Left ventricle myocardium inferior (tissue), 1 donor: ENCODE data around the gene PDE11A. TPM values are rescaled to one million over a fixed set of nuclear protein-coding genes. Genes with fewer than 3 reads are reported as not detected.

Source experiments
- DNase-seq: peaks from one replicate; pipeline ENCODE4 v3.0.0-alpha.2; 2020
- H3K27ac ChIP-seq: fragments of 200-600 bp; replicated peaks from 2 replicates; pipeline ENCODE4 v1.8.0; 2021
- H3K27me3 ChIP-seq: fragments of 200-600 bp; 2 replicates; pipeline ENCODE4 v1.8.0; 2021; ENCODE audit warnings: low read depth
- H3K36me3 ChIP-seq: fragments of 200-600 bp; 2 replicates; pipeline ENCODE4 v1.8.0; 2021
- H3K4me1 ChIP-seq: fragments of 200-600 bp; 2 replicates; pipeline ENCODE4 v1.8.0; 2021
- H3K4me3 ChIP-seq: fragments of 200-600 bp; 2 replicates; pipeline ENCODE4 v1.8.0; 2021; ENCODE audit warnings: mild to moderate bottlenecking, moderate library complexity
- H3K9me3 ChIP-seq: fragments of 200-600 bp; replicated peaks from 2 replicates; pipeline ENCODE4 v1.8.0; 2021
- intact Hi-C: fragments of 100-400 bp; cut with micrococcal nuclease; formaldehyde crosslinking; loops from one replicate; pipeline ENCODE4 v1.11.0; 2022
- total RNA-seq: library from RNA; stranded (reverse); fragmentation: NEBNext Ultra II Directional; extraction: Animal tissue kit (Norgen Biotek cat#: 25700); gene quantifications from one replicate; pipeline ENCODE4 v1.2.1, GENCODE V29; 2021
- TF ChIP-seq, protein P1 (sequence below): fragments of 200-600 bp; IDR thresholded peaks from 2 replicates; pipeline ENCODE4 v1.8.0; 2021; ENCODE audit warnings: antibody characterized with exemption, mild to moderate bottlenecking, borderline replicate concordance
- donor health status: DM: no; HTN: yes; CAD: no; lungs with severe emphysema.

Gene PDE11A
- total RNA-seq, 1 donor from 2014 or later, result 2.5 TPM

DNA sequence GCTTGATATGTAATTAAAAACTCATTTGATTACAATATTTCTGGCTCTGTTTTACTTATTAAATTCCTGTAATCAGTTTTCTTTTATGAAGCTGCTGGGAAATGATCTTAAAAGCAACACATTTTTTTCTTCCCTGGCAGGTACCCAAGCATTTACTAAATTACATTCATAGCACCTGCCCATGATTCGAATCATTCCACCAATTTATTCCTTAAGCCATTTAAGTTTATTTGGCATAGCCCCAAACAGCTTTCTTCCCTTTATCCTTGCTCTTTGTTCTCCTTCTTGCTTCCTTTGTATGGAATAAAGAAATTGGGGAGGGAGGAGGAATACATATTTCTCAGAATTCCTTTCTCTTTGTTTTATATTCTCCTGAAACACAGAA, 438.7 kb downstream of the PDE11A start:
- H3K4me3 ChIP-seq, result peak overlapping the region; percentile 61
- intact Hi-C loops, result no loop called here
- peak overlapping the region; percentile 71 for H3K27ac ChIP-seq
- TF ChIP-seq, protein P1, sequence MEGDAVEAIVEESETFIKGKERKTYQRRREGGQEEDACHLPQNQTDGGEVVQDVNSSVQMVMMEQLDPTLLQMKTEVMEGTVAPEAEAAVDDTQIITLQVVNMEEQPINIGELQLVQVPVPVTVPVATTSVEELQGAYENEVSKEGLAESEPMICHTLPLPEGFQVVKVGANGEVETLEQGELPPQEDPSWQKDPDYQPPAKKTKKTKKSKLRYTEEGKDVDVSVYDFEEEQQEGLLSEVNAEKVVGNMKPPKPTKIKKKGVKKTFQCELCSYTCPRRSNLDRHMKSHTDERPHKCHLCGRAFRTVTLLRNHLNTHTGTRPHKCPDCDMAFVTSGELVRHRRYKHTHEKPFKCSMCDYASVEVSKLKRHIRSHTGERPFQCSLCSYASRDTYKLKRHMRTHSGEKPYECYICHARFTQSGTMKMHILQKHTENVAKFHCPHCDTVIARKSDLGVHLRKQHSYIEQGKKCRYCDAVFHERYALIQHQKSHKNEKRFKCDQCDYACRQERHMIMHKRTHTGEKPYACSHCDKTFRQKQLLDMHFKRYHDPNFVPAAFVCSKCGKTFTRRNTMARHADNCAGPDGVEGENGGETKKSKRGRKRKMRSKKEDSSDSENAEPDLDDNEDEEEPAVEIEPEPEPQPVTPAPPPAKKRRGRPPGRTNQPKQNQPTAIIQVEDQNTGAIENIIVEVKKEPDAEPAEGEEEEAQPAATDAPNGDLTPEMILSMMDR, result no peak
- H3K27me3 ChIP-seq, result no peaks in the 10 kb centered on the region
- no peaks in the 10 kb centered on the region for H3K9me3 ChIP-seq
- no peak for DNase-seq
- no peaks in the 10 kb centered on the region for H3K36me3 ChIP-seq
- peaks cover 15% of the 10 kb centered on the region for H3K4me1 ChIP-seq

DNA sequence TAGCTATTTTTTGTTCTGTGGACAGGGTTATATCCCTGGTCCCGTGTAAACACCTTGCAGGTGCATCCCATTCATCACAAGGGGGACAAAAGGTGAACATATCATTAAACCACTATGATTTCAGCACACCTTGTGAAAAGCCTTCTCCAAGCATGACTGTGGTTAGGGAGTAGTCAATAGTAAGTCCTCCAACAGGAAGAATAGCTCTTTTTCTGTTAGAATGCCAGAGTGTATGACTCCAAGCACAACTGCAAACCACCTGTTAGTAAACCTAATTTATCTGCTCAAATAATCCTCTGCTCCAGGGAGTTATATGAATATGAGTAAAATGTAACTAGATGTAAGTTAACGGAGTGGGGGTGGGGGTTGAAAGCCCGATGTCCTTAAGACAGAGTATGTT, 439.5 kb downstream of the PDE11A start:
- TF ChIP-seq, protein P1, result no peak
- H3K4me1 ChIP-seq, result peaks cover 12% of the 10 kb centered on the region
- no peaks in the 10 kb centered on the region for H3K9me3 ChIP-seq
- no peak for DNase-seq
- intact Hi-C loops, result no loop called here
- peak overlapping the region; percentile 36 for H3K27ac ChIP-seq
- no peaks in the 10 kb centered on the region for H3K27me3 ChIP-seq
- H3K4me3 ChIP-seq, result no peak overlapping the region
- H3K36me3 ChIP-seq, result no peaks in the 10 kb centered on the region

DNA sequence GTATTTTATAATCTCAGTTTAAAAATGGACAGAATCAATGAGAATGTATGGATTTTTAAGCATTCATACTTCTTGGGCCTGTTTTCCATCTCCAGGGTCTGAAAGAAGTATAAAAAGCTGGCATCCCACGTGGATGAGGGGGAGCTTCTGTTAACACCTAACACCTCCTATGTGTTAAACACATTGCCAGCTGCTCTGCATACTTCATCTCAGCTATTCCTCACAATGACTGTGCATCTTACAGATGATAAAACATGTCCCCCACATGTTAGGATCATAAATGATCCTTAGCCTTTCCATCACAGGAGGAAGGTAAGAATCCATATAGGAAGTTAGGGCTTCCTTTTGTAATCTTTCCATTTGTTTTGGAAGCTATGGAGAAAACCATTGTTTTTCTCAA, 440.9 kb downstream of the PDE11A start:
- Histone ChIP-seq H3K36me3 (no peaks in the 10 kb centered on the region), H3K27me3 (no peaks in the 10 kb centered on the region), H3K4me1 (peaks cover 12% of the 10 kb centered on the region), H3K27ac (no peak overlapping the region), H3K9me3 (no peaks in the 10 kb centered on the region), H3K4me3 (no peak overlapping the region)
- TF ChIP-seq, protein P1, result no peak
- intact Hi-C loops, result no loop called here
- DNase-seq, result no peak

DNA sequence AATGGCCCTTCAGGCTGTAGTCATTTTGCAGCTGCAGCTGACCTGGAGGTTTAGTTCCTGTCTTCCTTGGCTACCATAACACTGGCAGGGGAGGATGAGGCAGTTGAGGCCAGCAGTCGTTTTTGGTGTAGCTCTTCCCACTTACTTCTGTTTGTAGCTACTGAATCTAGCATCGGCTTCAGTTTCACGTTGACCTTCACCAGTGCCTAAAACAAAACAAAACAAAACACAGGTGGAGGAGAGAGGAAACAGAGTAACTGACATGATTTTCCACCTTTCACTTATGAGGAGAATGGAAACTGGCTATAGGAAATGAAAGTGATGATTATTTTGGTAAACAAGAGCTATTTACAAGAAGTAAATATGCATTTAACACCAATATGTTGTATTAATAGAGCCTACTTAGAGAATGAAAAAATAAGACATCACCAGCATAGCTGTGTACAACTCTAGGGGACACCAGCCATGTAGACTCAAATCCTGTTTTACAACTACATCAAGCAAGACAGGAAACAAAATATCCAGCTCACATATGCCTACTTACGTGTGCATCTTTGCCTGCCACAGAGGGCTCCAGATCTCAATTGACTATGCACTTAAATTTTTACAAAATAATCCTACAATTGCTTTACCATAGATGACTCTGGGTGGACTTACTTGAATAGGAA, 443.1 kb downstream of the PDE11A start:
- Histone ChIP-seq H3K36me3 (no peaks in the 10 kb centered on the region), H3K4me3 (no peak overlapping the region), H3K4me1 (peaks cover 12% of the 10 kb centered on the region), H3K27ac (no peak overlapping the region), H3K9me3 (no peaks in the 10 kb centered on the region), H3K27me3 (no peaks in the 10 kb centered on the region)
- intact Hi-C loops, result no loop called here
- no peak for DNase-seq
- TF ChIP-seq, protein P1, result no peak

DNA sequence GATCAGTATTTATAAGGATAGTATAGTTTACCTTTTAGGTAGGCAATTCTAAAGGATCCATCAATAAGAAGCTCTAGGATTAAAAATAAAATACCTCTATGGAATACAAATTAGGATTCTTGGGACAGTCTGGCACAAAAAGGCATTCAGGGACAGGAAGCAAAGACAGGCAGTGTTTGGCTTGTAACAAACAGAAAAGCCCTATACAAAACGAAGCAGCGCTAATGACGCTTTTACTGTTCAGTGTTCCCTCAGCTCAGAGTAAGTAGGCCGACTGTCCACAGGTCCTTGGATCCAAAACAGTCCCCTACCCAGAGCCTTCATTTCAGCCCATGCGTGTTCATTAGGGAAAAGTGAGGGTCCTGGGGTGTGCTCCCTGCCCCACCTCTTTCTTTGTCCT, 443.7 kb downstream of the PDE11A start:
- TF ChIP-seq, protein P1, result no peak
- no peaks in the 10 kb centered on the region for H3K9me3 ChIP-seq
- H3K36me3 ChIP-seq, result no peaks in the 10 kb centered on the region
- intact Hi-C loops, result no loop called here
- H3K4me3 ChIP-seq, result no peak overlapping the region
- no peak for DNase-seq
- peaks cover 9% of the 10 kb centered on the region for H3K4me1 ChIP-seq
- no peaks in the 10 kb centered on the region for H3K27me3 ChIP-seq
- H3K27ac ChIP-seq, result no peak overlapping the region
